CD14-positive monocyte (primary cell): Measurements from ENCODE around the gene CCL11. TPM values are rescaled to one million over a fixed set of nuclear protein-coding genes. Genes with fewer than 3 reads are reported as not detected.

Experiments used
- DNase-seq, 3 donors: peaks; one replicate each; pipeline ENCODE4 v3.0.0-alpha.2; 2011 to 2022
- H2AFZ ChIP-seq: 2 replicates; pipeline ENCODE4 v1.6.0; 2012; ENCODE audit warnings: mild to moderate bottlenecking, low read depth, low read length, inconsistent platforms; ENCODE audit not compliant: insufficient read depth, poor library complexity, severe bottlenecking
- H3K27ac ChIP-seq, 2 donors: 1 replicate in 1 of 2; 2 replicates in 1 of 2; pipeline ENCODE4 v1.5.1; 2012 to 2013; ENCODE audit warnings: low read length in 2 of 2, control low read depth in 1 of 2, inconsistent platforms in 1 of 2, low read depth in 1 of 2, mild to moderate bottlenecking in 1 of 2
- H3K27me3 ChIP-seq, 2 donors: one replicate each; pipeline versions ENCODE4 v1.6.0 to v1.6.1; 2011 to 2013; ENCODE audit warnings: low read length in 2 of 2; ENCODE audit not compliant: control insufficient read depth in 2 of 2, insufficient read depth in 2 of 2
- H3K36me3 ChIP-seq, 2 donors: replicated peaks in 1 of 2; 1 replicate in 1 of 2; 2 replicates in 1 of 2; pipeline versions ENCODE4 v1.5.1 to v1.6.1; 2012 to 2013; ENCODE audit warnings: low read length in 2 of 2, control low read depth in 1 of 2, inconsistent platforms in 1 of 2, mild to moderate bottlenecking in 1 of 2; ENCODE audit not compliant: insufficient read depth in 2 of 2, control insufficient read depth in 1 of 2
- H3K4me1 ChIP-seq, 2 donors: 1 replicate in 1 of 2; 2 replicates in 1 of 2; pipeline versions ENCODE4 v1.5.1 to v1.6.1; 2012 to 2013; ENCODE audit warnings: low read length in 2 of 2, control low read depth in 1 of 2, inconsistent platforms in 1 of 2, mild to moderate bottlenecking in 1 of 2, moderate library complexity in 1 of 2; ENCODE audit not compliant: insufficient read depth in 2 of 2, control insufficient read depth in 1 of 2
- H3K4me2 ChIP-seq: replicated peaks from 2 replicates; pipeline ENCODE3; 2012; ENCODE audit warnings: low read length, moderate library complexity, mild to moderate bottlenecking; ENCODE audit not compliant: poor library complexity, severe bottlenecking; ENCODE audit errors: extremely low read depth
- H3K4me3 ChIP-seq, 3 experiments: fragments of 200-600 bp in 1 of 3; sonication (generic) in 1 of 3; replicated peaks in 1 of 3; 1 replicate in 2 of 3; 2 replicates in 1 of 3; pipeline ENCODE4 v1.5.1; 2011 to 2013; ENCODE audit warnings: low read length in 3 of 3, mild to moderate bottlenecking in 3 of 3, control low read depth in 2 of 3, low read depth in 2 of 3, inconsistent platforms in 1 of 3, moderate library complexity in 1 of 3
- H3K79me2 ChIP-seq: 2 replicates; pipeline ENCODE4 v1.6.0; 2012; ENCODE audit warnings: mild to moderate bottlenecking, control low read depth, inconsistent platforms, low read length, moderate library complexity; ENCODE audit not compliant: insufficient read depth
- H3K9ac ChIP-seq: 2 replicates; pipeline ENCODE4 v1.6.0; 2017; ENCODE audit warnings: low read length, mild to moderate bottlenecking; ENCODE audit not compliant: insufficient read depth, poor library complexity, severe bottlenecking
- H3K9me3 ChIP-seq, 2 donors: replicated peaks in 1 of 2; 1 replicate in 1 of 2; 2 replicates in 1 of 2; pipeline versions ENCODE4 v1.5.1 to v1.6.1; 2012 to 2013; ENCODE audit warnings: low read length in 2 of 2, control low read depth in 1 of 2; ENCODE audit not compliant: control insufficient read depth in 1 of 2, insufficient read depth in 1 of 2
- H4K20me1 ChIP-seq: 2 replicates; pipeline ENCODE4 v1.6.0; 2012; ENCODE audit warnings: mild to moderate bottlenecking, low read length, control low read depth, moderate library complexity; ENCODE audit not compliant: insufficient read depth
- H3K27ac Mint-ChIP-seq, 7 donors: one replicate each; pipeline ENCODE4 v1.8.0; 2020; ENCODE audit warnings: mild to moderate bottlenecking in 7 of 7, mixed read lengths in 7 of 7, moderate library complexity in 6 of 7, inconsistent platforms in 2 of 7
- H3K27me3 Mint-ChIP-seq, 3 donors: one replicate each; pipeline ENCODE4 v1.8.0; 2021 to 2022; ENCODE audit warnings: low read depth in 3 of 3, mild to moderate bottlenecking in 3 of 3, mixed read lengths in 3 of 3, moderate library complexity in 3 of 3, inconsistent platforms in 1 of 3
- H3K36me3 Mint-ChIP-seq, 2 donors: one replicate each; pipeline ENCODE4 v1.8.0; 2020; ENCODE audit warnings: mixed read lengths in 2 of 2, inconsistent platforms in 1 of 2, mild to moderate bottlenecking in 1 of 2
- H3K4me1 Mint-ChIP-seq: one replicate; pipeline ENCODE4 v1.8.0; 2020; ENCODE audit warnings: mild to moderate bottlenecking, mixed read lengths
- H3K4me3 Mint-ChIP-seq, 2 donors: one replicate each; pipeline ENCODE4 v1.8.0; 2020; ENCODE audit warnings: mild to moderate bottlenecking in 2 of 2, mixed read lengths in 2 of 2, moderate library complexity in 1 of 2
- H3K9me3 Mint-ChIP-seq, 7 donors: one replicate each; pipeline ENCODE4 v1.8.0; 2020 to 2022; ENCODE audit warnings: mixed read lengths in 7 of 7, mild to moderate bottlenecking in 6 of 7, moderate library complexity in 6 of 7, inconsistent platforms in 2 of 7
- CTCF ChIP-seq: fragments of 200-600 bp; IDR thresholded peaks from one replicate; pipeline ENCODE4 v1.8.0; 2022; ENCODE audit warnings: antibody characterized with exemption, mild to moderate bottlenecking
- WGBS: methylation state at CpG from one replicate; pipeline ENCODE4 v1.1.5; 2013; ENCODE audit warnings: missing lambda C conversion rate; ENCODE audit not compliant: insufficient coverage; 5-methylcytosine and 5-hydroxymethylcytosine counted together
- intact Hi-C, 2 donors: fragments of 100-400 bp; cut with micrococcal nuclease; formaldehyde crosslinking; loops; one replicate each; pipeline versions ENCODE4 v1.15.0 to v1.15.1; 2023
- polyA plus RNA-seq, 3 donors: library from polyadenylated mRNA; depleted of rRNA in 1 of 3; unstranded in 2 of 3; stranded (reverse) in 1 of 3; fragments of 300-500 nt in 2 of 3; fragments of >200 nt in 1 of 3; fragmentation: Illumina TruSeq in 2 of 3; gene quantifications; 1 replicate in 2 of 3; 2 replicates in 1 of 3; pipeline ENCODE4 v1.2.3, GENCODE V29; 2012 to 2021

CCL11 gene
- polyA plus RNA-seq, 3 donors, result not detected

GRCh38 chr17:34311291-34311690 lies 25.7 kb downstream of the CCL11 start:
- no peaks in the 10 kb centered on the region for H3K9me3 Mint-ChIP-seq
- H3K4me1 Mint-ChIP-seq, result peaks cover 64% of the 10 kb centered on the region
- Histone ChIP-seq H3K27me3 (no peaks in the 10 kb centered on the region), H4K20me1 (no peaks in the 10 kb centered on the region), H3K9me3 (no peaks in the 10 kb centered on the region), H3K4me2 (no peak overlapping the region), H2AFZ (no peak overlapping the region), H3K27ac (no peak overlapping the region), H3K4me3 (no peak overlapping the region), H3K79me2 (no peaks in the 10 kb centered on the region), H3K4me1 (peaks cover 60 to 62% of the 10 kb centered on the region in 2 donors), H3K9ac (no peak overlapping the region), H3K36me3 (no peaks in the 10 kb centered on the region)
- no peak for DNase-seq
- H3K36me3 Mint-ChIP-seq, result no peaks in the 10 kb centered on the region
- no peaks in the 10 kb centered on the region for H3K27me3 Mint-ChIP-seq
- H3K4me3 Mint-ChIP-seq, result no peak overlapping the region
- TF ChIP-seq CTCF, result no peak
- H3K27ac Mint-ChIP-seq, result no peak overlapping the region
- WGBS, result no CpG with 5 or more reads among the region's 7 CpGs
- intact Hi-C loops, result loop anchor here in 1 of 2 donors (10.0 kb wide), 1 partner anchor 56 kb away; the partner anchor contains the start of gene CCL2

- no peak overlapping the region for H2AFZ ChIP-seq
- H3K27me3 ChIP-seq, result no peaks in the 10 kb centered on the region
- no peaks in the 10 kb centered on the region for H3K9me3 ChIP-seq
- WGBS, result 71% methylated on average over 4 of the region's 5 CpGs
- intact Hi-C loops, result loop anchor here in 1 of 2 donors (10.0 kb wide), 1 partner anchor 57 kb away; the partner anchor contains the start of gene CCL2
- H3K27ac ChIP-seq, result no peak overlapping the region
- Mint-ChIP-seq H3K4me3 (no peak overlapping the region), H3K36me3 (peaks cover 0 to 2% of the 10 kb centered on the region in 2 donors), H3K27me3 (no peaks in the 10 kb centered on the region), H3K27ac (no peak overlapping the region), H3K4me1 (peaks cover 56% of the 10 kb centered on the region), H3K9me3 (no peaks in the 10 kb centered on the region)
- no peaks in the 10 kb centered on the region for H3K36me3 ChIP-seq
- H3K79me2 ChIP-seq, result no peaks in the 10 kb centered on the region
- H3K4me3 ChIP-seq, result no peak overlapping the region
- no peaks in the 10 kb centered on the region for H4K20me1 ChIP-seq
- no peak for DNase-seq
- H3K4me1 ChIP-seq, result peaks cover 53 to 54% of the 10 kb centered on the region in 2 donors
- H3K9ac ChIP-seq, result no peak overlapping the region
- no peak overlapping the region for H3K4me2 ChIP-seq
- no peak for TF ChIP-seq CTCF
These were observed 26.5 kb downstream of the CCL11 start for GRCh38 chr17:34312080-34312479.
